ENCODE measurements around the gene PLBD2. TPM values are rescaled to one million over a fixed set of nuclear protein-coding genes. Genes with fewer than 3 reads are reported as not detected.

Gene PLBD2
- total RNA-seq, 1 experiment from 2014 or later: 31.4 TPM

GRCh38 chr12:113366827-113367226 is 8.4 kb downstream of the PLBD2 start:
- Histone ChIP-seq H3K27ac (ENCODE audit: insufficient read length, low read depth, low read length) (no peak overlapping the region), H3K4ac (ENCODE audit: low read depth, low read length) (no peak overlapping the region), H2BK15ac (ENCODE audit: low read depth, low read length) (no peak overlapping the region), H4K8ac (replicated peaks; ENCODE audit: insufficient read length, low read depth, low read length) (no peak overlapping the region), H3K18ac (ENCODE audit: insufficient read length, low read depth, low read length) (no peak overlapping the region), H3K14ac (ENCODE audit: insufficient read depth, low read length) (no peak overlapping the region), H3K27me3 (ENCODE audit: insufficient read depth, low read length) (no peaks in the 10 kb centered on the region), H4K5ac (ENCODE audit: insufficient read length, low read depth, low read length) (no peak overlapping the region), H3K79me1 (ENCODE audit: insufficient read depth, low read depth, low read length, poor library complexity, severe bottlenecking) (peaks cover 2% of the 10 kb centered on the region), H4K20me1 (ENCODE audit: control insufficient read depth, insufficient read depth, insufficient read length) (no peaks in the 10 kb centered on the region), H2BK120ac (ENCODE audit: low read depth, low read length, poor library complexity, severe bottlenecking) (no peak overlapping the region), H3K9me3 (ENCODE audit: control insufficient read depth, low read depth, low read length) (no peaks in the 10 kb centered on the region), H2BK20ac (ENCODE audit: low read depth, low read length, poor library complexity, severe bottlenecking) (no peak overlapping the region), H3K79me2 (ENCODE audit: insufficient read depth, low read length) (no peaks in the 10 kb centered on the region), H3K4me2 (ENCODE audit: insufficient read depth, insufficient read length, low read length) (no peak overlapping the region), H3T11ph (ENCODE audit: low read length) (no peak overlapping the region), H2BK12ac (ENCODE audit: insufficient read length, low read depth, low read length) (no peak overlapping the region), H2AK5ac (ENCODE audit: insufficient read length, low read length) (no peak overlapping the region), H3K9ac (ENCODE audit: extremely low read depth, insufficient read length, low read length) (no peak overlapping the region), H3K23ac (ENCODE audit: insufficient read length, low read depth, low read length) (no peak overlapping the region), H2BK5ac (ENCODE audit: insufficient read length, low read length) (no peak overlapping the region), H3K23me2 (ENCODE audit: insufficient read length, low read depth, low read length, poor library complexity, severe bottlenecking) (no peaks in the 10 kb centered on the region), H3K4me1 (ENCODE audit: insufficient read depth, low read length) (no peaks in the 10 kb centered on the region), H2AFZ (ENCODE audit: low read length) (no peak overlapping the region), H3K56ac (ENCODE audit: insufficient read length, low read depth, low read length) (no peak overlapping the region), H4K91ac (ENCODE audit: insufficient read length, low read depth, low read length) (no peak overlapping the region)
- no CpG with 5 or more reads among the region's 4 CpGs for WGBS (ENCODE audit: extremely low coverage, insufficient read length, low lambda C conversion rate)
- TF ChIP-seq, protein P1, sequence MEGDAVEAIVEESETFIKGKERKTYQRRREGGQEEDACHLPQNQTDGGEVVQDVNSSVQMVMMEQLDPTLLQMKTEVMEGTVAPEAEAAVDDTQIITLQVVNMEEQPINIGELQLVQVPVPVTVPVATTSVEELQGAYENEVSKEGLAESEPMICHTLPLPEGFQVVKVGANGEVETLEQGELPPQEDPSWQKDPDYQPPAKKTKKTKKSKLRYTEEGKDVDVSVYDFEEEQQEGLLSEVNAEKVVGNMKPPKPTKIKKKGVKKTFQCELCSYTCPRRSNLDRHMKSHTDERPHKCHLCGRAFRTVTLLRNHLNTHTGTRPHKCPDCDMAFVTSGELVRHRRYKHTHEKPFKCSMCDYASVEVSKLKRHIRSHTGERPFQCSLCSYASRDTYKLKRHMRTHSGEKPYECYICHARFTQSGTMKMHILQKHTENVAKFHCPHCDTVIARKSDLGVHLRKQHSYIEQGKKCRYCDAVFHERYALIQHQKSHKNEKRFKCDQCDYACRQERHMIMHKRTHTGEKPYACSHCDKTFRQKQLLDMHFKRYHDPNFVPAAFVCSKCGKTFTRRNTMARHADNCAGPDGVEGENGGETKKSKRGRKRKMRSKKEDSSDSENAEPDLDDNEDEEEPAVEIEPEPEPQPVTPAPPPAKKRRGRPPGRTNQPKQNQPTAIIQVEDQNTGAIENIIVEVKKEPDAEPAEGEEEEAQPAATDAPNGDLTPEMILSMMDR (conservative IDR thresholded peaks at IDR 0.05): no peak
- H3K9me3 Mint-ChIP-seq: no peaks in the 10 kb centered on the region
- H3K27ac Mint-ChIP-seq: no peak overlapping the region
- DNase-seq: no peak
- H3K36me3 Mint-ChIP-seq (ENCODE audit: insufficient read depth in 1 of 3, low read depth in 3 of 3): peaks cover 4 to 15% (median 9%) of the 10 kb centered on the region in 3 experiments; a peak in 6 of 7 replicates
- H3K27me3 Mint-ChIP-seq (ENCODE audit: low read depth): no peaks in the 10 kb centered on the region
- H3K4me1 Mint-ChIP-seq: 0 out of 4 replicates have a peak, but pooled peaks cover 0 to 2% of the 10 kb centered on the region in 2 experiments
- H3K4me3 Mint-ChIP-seq: no peak overlapping the region
